ENCODE results near the gene CPSF7. TPM values are rescaled to one million over a fixed set of nuclear protein-coding genes. Genes with fewer than 3 reads are reported as not detected.
"Not testable (repeated sequence)": the region's sequence is repeated elsewhere in the genome, so short reads cannot be mapped to it uniquely, and the experiment has no call there.

CPSF7 gene
- total RNA-seq, 1 donor from 2014 or later, result 141 TPM

- H3K4me3 Mint-ChIP-seq, result no peak overlapping the region
- H3K9me3 Mint-ChIP-seq, result peaks cover 4% of the 10 kb centered on the region
- peaks cover 19% of the 10 kb centered on the region for H3K36me3 Mint-ChIP-seq (ENCODE audit: low read depth)
- DNase-seq (ENCODE audit: low spot score), result no peak
- H3K27me3 Mint-ChIP-seq (ENCODE audit: insufficient read depth), result no peaks in the 10 kb centered on the region
- intact Hi-C loops (cut with micrococcal nuclease), result no loop called here
- H3K27ac Mint-ChIP-seq, result no peak overlapping the region
- no peaks in the 10 kb centered on the region for H3K4me1 Mint-ChIP-seq (ENCODE audit: low read depth)
Measured at GRCh38 chr11:61454520-61454919, 24.7 kb upstream of the CPSF7 start.

DNA sequence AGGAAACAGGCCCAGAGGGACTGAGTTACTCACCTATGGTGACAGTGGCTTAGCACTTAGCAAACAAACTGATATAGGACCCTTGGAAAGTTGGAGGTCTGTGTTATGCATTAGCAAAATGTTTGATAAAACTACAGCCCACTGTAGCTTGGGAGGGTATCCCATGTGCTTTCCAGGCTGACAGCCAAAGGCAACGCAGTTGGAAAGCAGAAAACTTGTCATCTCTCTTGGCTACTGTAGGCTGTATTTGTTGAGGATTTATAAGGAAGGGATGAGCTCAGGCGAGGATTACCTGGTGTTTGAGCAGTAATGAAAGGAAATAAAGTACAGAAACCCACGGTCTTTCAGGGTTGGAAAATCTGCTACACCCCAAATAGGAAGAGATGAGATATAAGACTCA, 23.9 kb upstream of the CPSF7 start:
- intact Hi-C loops (cut with micrococcal nuclease), result no loop called here
- Mint-ChIP-seq H3K4me1 (ENCODE audit: low read depth) (no peaks in the 10 kb centered on the region), H3K4me3 (no peak overlapping the region), H3K27me3 (ENCODE audit: insufficient read depth) (no peaks in the 10 kb centered on the region), H3K36me3 (ENCODE audit: low read depth) (peaks cover 22% of the 10 kb centered on the region), H3K9me3 (peaks cover 4% of the 10 kb centered on the region), H3K27ac (no peak overlapping the region)
- no peak for DNase-seq (ENCODE audit: low spot score)

DNA sequence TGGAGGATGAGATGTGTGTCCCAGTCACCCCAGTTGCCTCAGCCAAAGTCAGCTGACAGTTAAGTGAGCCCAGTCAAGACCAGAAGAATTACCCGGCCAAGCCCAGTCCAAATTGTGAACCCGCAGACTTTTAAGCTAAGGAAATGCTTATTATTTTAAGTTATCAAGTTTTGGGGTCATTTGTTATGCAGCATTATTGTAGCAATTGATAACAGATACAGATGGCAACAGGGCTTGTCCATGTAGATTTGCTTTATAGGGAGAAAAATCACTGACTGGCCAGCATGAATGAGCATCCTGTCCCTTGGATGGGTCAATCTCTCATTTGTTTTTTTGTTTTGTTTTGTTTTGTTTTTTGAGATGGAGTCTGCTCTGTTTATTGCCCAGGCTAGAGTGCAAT, 23.1 kb upstream of the CPSF7 start:
- Mint-ChIP-seq H3K36me3 (ENCODE audit: low read depth) (peaks cover 29% of the 10 kb centered on the region), H3K9me3 (peaks cover 4% of the 10 kb centered on the region), H3K4me3 (no peak overlapping the region), H3K27me3 (ENCODE audit: insufficient read depth) (no peaks in the 10 kb centered on the region), H3K4me1 (ENCODE audit: low read depth) (peaks cover 2% of the 10 kb centered on the region), H3K27ac (no peak overlapping the region)
- no peak for DNase-seq (ENCODE audit: low spot score)
- intact Hi-C loops (cut with micrococcal nuclease), result no loop called here

DNA sequence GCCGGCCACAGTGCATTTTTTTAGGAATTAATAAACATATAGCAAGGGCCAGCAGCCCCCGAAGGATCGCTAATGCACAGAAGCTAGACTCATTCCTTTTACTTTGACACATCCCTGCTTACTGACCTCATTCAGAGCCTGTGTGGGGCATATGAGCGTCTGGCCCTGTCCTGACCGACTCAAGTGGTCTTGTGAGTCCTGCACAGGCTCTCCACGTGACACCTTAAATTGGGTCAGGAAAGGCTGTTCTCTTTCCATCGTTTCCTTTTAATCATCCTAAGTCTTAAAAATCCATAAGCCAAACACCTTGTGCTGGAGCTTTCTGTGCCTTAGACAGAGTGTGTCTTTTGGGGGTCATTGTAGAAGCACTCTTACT, 18.8 kb upstream of the CPSF7 start:
- Mint-ChIP-seq H3K4me1 (ENCODE audit: low read depth) (peaks cover 27% of the 10 kb centered on the region), H3K27me3 (ENCODE audit: insufficient read depth) (no peaks in the 10 kb centered on the region), H3K36me3 (ENCODE audit: low read depth) (peaks cover 40% of the 10 kb centered on the region), H3K4me3 (no peak overlapping the region), H3K27ac (no peak overlapping the region), H3K9me3 (peaks cover 4% of the 10 kb centered on the region)
- intact Hi-C loops (cut with micrococcal nuclease), result no loop called here
- DNase-seq (ENCODE audit: low spot score), result no peak

DNA sequence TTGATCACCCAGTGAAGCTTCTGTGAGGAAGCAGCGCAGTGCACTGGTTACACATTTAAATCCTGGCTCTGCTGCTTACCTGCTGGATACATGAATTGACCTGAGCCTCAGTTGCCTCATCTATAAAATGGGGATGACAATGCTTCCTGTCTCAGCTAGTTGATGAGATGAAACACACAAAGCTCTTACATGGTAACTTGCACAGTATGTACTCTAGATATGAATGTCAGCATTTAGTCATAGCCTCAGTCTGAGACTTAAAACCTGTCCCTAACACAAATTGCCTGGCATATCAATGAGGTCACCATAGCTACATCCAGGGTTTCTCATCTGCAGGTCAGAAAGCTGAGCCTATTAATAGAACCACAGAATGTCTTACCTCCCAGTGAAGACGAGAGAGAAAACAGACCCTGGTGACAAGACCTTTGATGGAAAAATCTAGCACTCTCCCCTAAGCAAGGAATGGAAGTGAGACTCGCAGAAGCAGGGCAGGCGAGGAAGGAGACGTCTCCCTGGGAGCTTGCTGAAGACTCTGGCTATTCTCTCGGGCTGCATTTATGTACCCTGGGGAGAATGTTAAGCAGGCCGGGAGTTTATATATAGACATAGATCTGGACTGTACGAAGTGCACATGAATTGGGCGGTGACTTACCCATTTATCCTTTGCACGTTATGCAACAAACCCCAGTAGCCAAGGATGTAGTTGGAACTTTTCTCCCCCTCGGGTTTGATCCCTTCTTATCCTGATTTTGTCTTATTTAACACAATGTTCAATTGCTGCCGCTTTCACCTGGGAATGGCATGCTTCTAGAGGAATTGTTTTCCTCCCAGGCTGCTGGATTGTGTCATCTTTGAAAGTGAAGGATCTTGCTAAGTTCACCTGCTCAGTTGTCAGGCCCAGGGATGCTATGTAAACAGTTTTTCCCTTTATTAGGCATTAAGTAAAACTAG, 18.1 kb upstream of the CPSF7 start:
- DNase-seq (ENCODE audit: low spot score), result no peak
- intact Hi-C loops (cut with micrococcal nuclease), result loop anchor here (2.0 kb wide), 1 partner anchor 61 kb away; the partner anchor contains the start of gene LRRC10B
- Mint-ChIP-seq H3K27me3 (ENCODE audit: insufficient read depth) (no peaks in the 10 kb centered on the region), H3K4me3 (no peak overlapping the region), H3K9me3 (peaks cover 4% of the 10 kb centered on the region), H3K27ac (peak overlapping the region; percentile 57), H3K36me3 (ENCODE audit: low read depth) (peaks cover 45% of the 10 kb centered on the region), H3K4me1 (ENCODE audit: low read depth) (peaks cover 33% of the 10 kb centered on the region)

- Mint-ChIP-seq H3K4me3 (no peak overlapping the region), H3K27me3 (ENCODE audit: insufficient read depth) (no peaks in the 10 kb centered on the region), H3K27ac (no peak overlapping the region), H3K9me3 (no peaks in the 10 kb centered on the region), H3K4me1 (ENCODE audit: low read depth) (peaks cover 34% of the 10 kb centered on the region), H3K36me3 (ENCODE audit: low read depth) (peaks cover 53% of the 10 kb centered on the region)
- peak; percentile 71 for DNase-seq (ENCODE audit: low spot score)
- intact Hi-C loops (cut with micrococcal nuclease), result loop anchor here (1.0 to 2.0 kb wide), 4 partner anchors 11 to 192 kb away; partner anchors contain the start of gene LRRC10B
Measured at GRCh38 chr11:61446211-61446651, 16.5 kb upstream of the CPSF7 start.

GRCh38 chr11:61445516-61445915, 15.7 kb upstream of the CPSF7 start:
- no peak for DNase-seq (ENCODE audit: low spot score)
- peak overlapping the region; percentile 34 for H3K27ac Mint-ChIP-seq
- no peaks in the 10 kb centered on the region for H3K27me3 Mint-ChIP-seq (ENCODE audit: insufficient read depth)
- no peak overlapping the region for H3K4me3 Mint-ChIP-seq
- intact Hi-C loops (cut with micrococcal nuclease), result no loop called here
- peaks cover 34% of the 10 kb centered on the region for H3K4me1 Mint-ChIP-seq (ENCODE audit: low read depth)
- peaks cover 50% of the 10 kb centered on the region for H3K36me3 Mint-ChIP-seq (ENCODE audit: low read depth)
- no peaks in the 10 kb centered on the region for H3K9me3 Mint-ChIP-seq

- no peak for DNase-seq (ENCODE audit: low spot score)
- Mint-ChIP-seq H3K27ac (no peak overlapping the region), H3K9me3 (no peaks in the 10 kb centered on the region), H3K4me3 (no peak overlapping the region), H3K36me3 (ENCODE audit: low read depth) (peaks cover 54% of the 10 kb centered on the region), H3K4me1 (ENCODE audit: low read depth) (peaks cover 30% of the 10 kb centered on the region), H3K27me3 (ENCODE audit: insufficient read depth) (no peaks in the 10 kb centered on the region)
- intact Hi-C loops (cut with micrococcal nuclease), result no loop called here
Measured at GRCh38 chr11:61442616-61443015, 12.8 kb upstream of the CPSF7 start.

DNA sequence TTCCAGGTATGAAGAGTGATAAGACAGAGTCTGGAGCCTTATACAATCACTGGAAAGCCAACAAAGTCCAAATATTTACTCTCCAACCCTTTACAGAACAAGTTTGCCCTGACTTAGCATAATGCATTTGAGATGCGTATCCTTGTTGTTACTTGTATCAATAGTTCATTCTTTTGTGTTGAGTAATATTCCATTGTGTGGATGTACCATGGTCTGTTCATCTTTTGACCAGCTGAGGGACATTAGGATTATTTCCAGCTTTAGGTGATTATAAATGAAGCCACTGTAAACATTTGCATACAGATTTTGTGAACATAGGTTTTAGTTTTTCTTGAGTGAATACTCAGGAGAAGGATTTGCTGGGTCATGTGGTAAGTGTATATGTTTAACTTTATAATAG, 9.8 kb upstream of the CPSF7 start:
- Mint-ChIP-seq H3K9me3 (no peaks in the 10 kb centered on the region), H3K4me1 (ENCODE audit: low read depth) (peaks cover 22% of the 10 kb centered on the region), H3K27ac (no peak overlapping the region), H3K36me3 (ENCODE audit: low read depth) (peaks cover 50% of the 10 kb centered on the region), H3K27me3 (ENCODE audit: insufficient read depth) (no peaks in the 10 kb centered on the region), H3K4me3 (no peak overlapping the region)
- intact Hi-C loops (cut with micrococcal nuclease), result no loop called here
- no peak for DNase-seq (ENCODE audit: low spot score)

GRCh38 chr11:61437496-61437895, 7.7 kb upstream of the CPSF7 start:
- intact Hi-C loops (cut with micrococcal nuclease), result no loop called here
- Mint-ChIP-seq H3K36me3 (ENCODE audit: low read depth) (peaks cover 46% of the 10 kb centered on the region), H3K27ac (no peak overlapping the region), H3K4me3 (no peak overlapping the region), H3K9me3 (no peaks in the 10 kb centered on the region), H3K27me3 (ENCODE audit: insufficient read depth) (no peaks in the 10 kb centered on the region), H3K4me1 (ENCODE audit: low read depth) (peaks cover 18% of the 10 kb centered on the region)
- DNase-seq (ENCODE audit: low spot score), result no peak

DNA sequence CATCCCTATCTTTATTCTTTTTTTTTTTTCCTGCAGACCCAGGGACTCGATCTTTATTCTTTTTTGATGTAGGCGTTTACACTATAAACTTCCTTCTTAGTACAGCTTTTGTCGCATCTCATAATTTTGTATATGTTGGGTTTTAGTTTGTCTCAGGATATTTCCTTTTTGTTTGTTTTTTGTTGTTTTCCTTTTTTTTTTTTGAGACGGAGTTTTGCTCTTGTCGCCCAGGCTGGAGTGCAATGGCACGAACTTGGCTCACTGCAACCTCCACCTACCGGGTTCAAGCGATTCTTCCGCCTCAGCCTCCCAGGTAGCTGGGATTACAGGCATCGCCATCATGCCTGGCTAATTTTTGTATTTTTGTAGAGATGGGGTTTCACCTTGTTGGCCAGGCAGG, 1.1 kb upstream of the CPSF7 start:
- H3K9me3 Mint-ChIP-seq; H3K27me3 Mint-ChIP-seq (ENCODE audit: insufficient read depth); DNase-seq (ENCODE audit: low spot score): not testable (repeated sequence)
- H3K4me1 Mint-ChIP-seq (ENCODE audit: low read depth), result peaks cover 61% of the 10 kb centered on the region
- peak overlapping the region; percentile 93 for H3K27ac Mint-ChIP-seq
- H3K36me3 Mint-ChIP-seq (ENCODE audit: low read depth), result peaks cover 40% of the 10 kb centered on the region
- peak overlapping the region; percentile 91 for H3K4me3 Mint-ChIP-seq
- intact Hi-C loops (cut with micrococcal nuclease), result loop anchor here (1.0 to 5.0 kb wide), 6 partner anchors 99 to 588 kb away; partner anchors contain the start of genes CCDC86, FEN1, PRPF19 and TMEM109

DNA sequence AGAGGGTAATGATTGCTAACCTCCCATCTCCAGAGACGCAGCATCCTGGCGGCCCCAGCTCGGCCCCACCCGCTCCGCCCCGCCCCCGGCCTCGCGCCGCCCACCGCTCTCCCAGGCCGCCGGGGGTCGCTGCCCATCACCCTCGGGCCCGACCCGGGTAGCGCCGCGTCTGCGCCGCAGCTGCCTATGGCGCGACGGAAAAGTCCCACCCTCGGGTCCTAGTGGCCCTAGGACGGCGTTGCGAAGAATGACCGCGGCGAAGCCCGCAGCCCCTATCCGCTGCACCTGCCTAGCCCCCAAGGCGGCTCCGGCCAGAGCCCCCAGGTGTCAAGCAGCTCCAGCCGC, 457 bp downstream of the CPSF7 start:
- Mint-ChIP-seq H3K27me3 (ENCODE audit: insufficient read depth) (no peaks in the 10 kb centered on the region), H3K27ac (peak overlapping the region; percentile 97), H3K4me1 (ENCODE audit: low read depth) (peaks cover 64% of the 10 kb centered on the region), H3K9me3 (no peaks in the 10 kb centered on the region), H3K36me3 (ENCODE audit: low read depth) (peaks cover 47% of the 10 kb centered on the region), H3K4me3 (peak overlapping the region; percentile 91)
- peak; percentile 60 for DNase-seq (ENCODE audit: low spot score)
- intact Hi-C loops (cut with micrococcal nuclease), result loop anchor here (1.0 to 2.0 kb wide), 3 partner anchors 37 to 93 kb away; partner anchors contain the start of genes TMEM138 and TMEM216

DNA sequence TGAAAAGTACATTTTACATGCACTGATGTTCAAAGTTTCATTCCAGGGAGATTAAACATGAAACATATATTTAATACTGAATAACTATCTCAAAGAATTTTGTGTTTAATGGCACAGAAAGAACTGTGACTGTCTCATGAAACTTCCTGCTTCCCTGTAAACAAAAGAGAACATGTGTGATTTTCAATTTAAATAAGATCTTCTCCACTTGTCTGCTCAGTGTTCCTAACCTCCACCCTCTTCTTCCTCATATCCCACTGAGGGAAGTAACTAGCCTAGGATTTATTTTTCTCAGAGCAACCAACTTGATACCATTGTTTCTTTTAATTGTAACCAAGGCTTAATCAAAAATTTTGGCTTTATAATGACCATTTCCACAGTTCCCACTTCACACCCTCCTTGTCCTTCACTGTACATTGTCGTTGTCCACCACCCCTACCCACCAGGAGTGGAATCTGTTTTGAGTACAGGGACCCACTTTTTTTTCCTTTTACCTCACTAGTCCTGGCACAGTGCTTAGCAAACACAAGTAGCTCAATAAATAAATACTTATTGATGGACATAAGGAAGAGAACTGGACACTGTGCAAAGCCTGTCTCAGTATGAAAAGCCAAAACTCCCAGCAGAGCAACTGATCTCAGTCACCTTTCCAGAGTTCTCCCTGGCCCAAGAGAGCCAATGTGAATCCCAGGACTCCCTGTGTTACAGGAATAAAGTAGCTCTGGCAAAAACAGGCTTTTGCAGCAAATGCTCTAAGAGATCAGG, 4.2 kb downstream of the CPSF7 start:
- no peaks in the 10 kb centered on the region for H3K9me3 Mint-ChIP-seq
- peak overlapping the region; percentile 65 for H3K27ac Mint-ChIP-seq
- peaks cover 62% of the 10 kb centered on the region for H3K36me3 Mint-ChIP-seq (ENCODE audit: low read depth)
- no peaks in the 10 kb centered on the region for H3K27me3 Mint-ChIP-seq (ENCODE audit: insufficient read depth)
- H3K4me3 Mint-ChIP-seq, result no peak overlapping the region
- DNase-seq (ENCODE audit: low spot score), result no peak
- H3K4me1 Mint-ChIP-seq (ENCODE audit: low read depth), result peaks cover 62% of the 10 kb centered on the region
- intact Hi-C loops (cut with micrococcal nuclease), result no loop called here

Data from activated T-helper 1 cell treated with anti-CD3 and anti-CD28 coated beads, Interleukin-12 subunit alpha, Interleukin-12 subunit beta, Interleukin-2, Interleukin-4 antibody, amounts not matched to agents 30 ng/mL and 10 ng/mL and 1 ng/mL, durations not matched to agents 14 hours and 24 hours and 36 hours (primary cell).